ENCODE measurements around the gene B3GAT3.
"Not testable (repeated sequence)": the region's sequence is repeated elsewhere in the genome, so short reads cannot be mapped to it uniquely, and the experiment has no call there.

Gene B3GAT3

GRCh38 chr11:62603776-62604299 is 17.9 kb downstream of the B3GAT3 start:
- DNase-seq (ENCODE audit: low read depth), result no peak

- no peak for DNase-seq (ENCODE audit: low read depth)
These were observed 18.7 kb downstream of the B3GAT3 start for GRCh38 chr11:62603072-62603408.

GRCh38 chr11:62602141-62603071 is 19.4 kb downstream of the B3GAT3 start:
- DNase-seq (ENCODE audit: low read depth), result no peak

- DNase-seq (ENCODE audit: low read depth), result peak; percentile 99
These were observed 20.2 kb downstream of the B3GAT3 start, which contains the start of gene MTA2 for GRCh38 chr11:62601372-62602140. Gene MTA2, minus strand, starts transcription at chr11:62601865. Its CDS starts 415 bp downstream, at chr11:62601450.

GRCh38 chr11:62601122-62601371 is 20.7 kb downstream of the B3GAT3 start:
- DNase-seq (ENCODE audit: low read depth), result peak; percentile 24

GRCh38 chr11:62600367-62601121 is 21.2 kb downstream of the B3GAT3 start:
- DNase-seq (ENCODE audit: low read depth), result no peak

- no peak for DNase-seq (ENCODE audit: low read depth)
These were observed 21.9 kb downstream of the B3GAT3 start for GRCh38 chr11:62599901-62600300.

GRCh38 chr11:62599069-62599696 is 22.6 kb downstream of the B3GAT3 start:
- DNase-seq (ENCODE audit: low read depth), result peak; percentile 93

- DNase-seq (ENCODE audit: low read depth), result no peak
These were observed 26.7 kb downstream of the B3GAT3 start for GRCh38 chr11:62595124-62595523.

GRCh38 chr11:62593434-62594044 is 28.2 kb downstream of the B3GAT3 start:
- DNase-seq (ENCODE audit: low read depth), result peak; percentile 61

GRCh38 chr11:62592989-62593421 is 28.8 kb downstream of the B3GAT3 start:
- no peak for DNase-seq (ENCODE audit: low read depth)

- DNase-seq (ENCODE audit: low read depth), result no peak
These were observed 29.5 kb downstream of the B3GAT3 start for GRCh38 chr11:62592146-62592815.

GRCh38 chr11:62591448-62592145 is 30.2 kb downstream of the B3GAT3 start, which contains the start of gene TUT1:
Gene TUT1, minus strand, starts transcription at chr11:62591523. Its CDS starts 38 bp downstream, at chr11:62591485.
- DNase-seq (ENCODE audit: low read depth), result peak; percentile 94

- DNase-seq (ENCODE audit: low read depth), result no peak
These were observed 32.7 kb downstream of the B3GAT3 start for GRCh38 chr11:62588966-62589637.

- not testable (repeated sequence) for DNase-seq (ENCODE audit: low read depth)
These were observed 36.4 kb downstream of the B3GAT3 start for GRCh38 chr11:62585356-62585755.

- not testable (repeated sequence) for DNase-seq (ENCODE audit: low read depth)
These were observed 40.1 kb downstream of the B3GAT3 start for GRCh38 chr11:62581735-62582134.

GRCh38 chr11:62580959-62581715 is 40.6 kb downstream of the B3GAT3 start:
- no peak for DNase-seq (ENCODE audit: low read depth)

GRCh38 chr11:62579252-62579651 is 42.5 kb downstream of the B3GAT3 start:
- DNase-seq (ENCODE audit: low read depth), result no peak

- no peak for DNase-seq (ENCODE audit: low read depth)
These were observed 43.2 kb downstream of the B3GAT3 start for GRCh38 chr11:62578541-62578940.

All from activated gamma-delta T cell treated with anti-CD3 and anti-CD28 coated beads, Interleukin-2, amount 50 U/mL, for 16 hours (primary cell).